Neural cell (in vitro differentiated cells): ENCODE results near the gene MVK. TPM values are rescaled to one million over a fixed set of nuclear protein-coding genes. Genes with fewer than 3 reads are reported as not detected.

Source experiments
- H2AFZ ChIP-seq: fragments of 200-600, 300-800 bp; sonication (generic), shearing (Covaris generic); 2 replicates; pipeline ENCODE4 v1.6.0; 2014; ENCODE audit warnings: low read depth, mild to moderate bottlenecking, antibody characterized with exemption, low read length, moderate library complexity
- H3F3A ChIP-seq: fragments of 200-600 bp; shearing (Covaris generic); 2 replicates; pipeline ENCODE4 v1.6.1; 2016; ENCODE audit warnings: mild to moderate bottlenecking, moderate library complexity, mixed read lengths, antibody characterized with exemption, low read length; ENCODE audit not compliant: insufficient read depth, poor library complexity, severe bottlenecking
- H3K27ac ChIP-seq: fragments of 200-600, 300-800 bp; sonication (generic), shearing (Covaris generic); 2 replicates; pipeline ENCODE4 v1.5.1; 2014; ENCODE audit warnings: mild to moderate bottlenecking, low read length, moderate library complexity
- H3K27me3 ChIP-seq: fragments of 300-800, 200-600 bp; sonication (generic), shearing (Covaris generic); 2 replicates; pipeline ENCODE4 v1.6.0; 2014; ENCODE audit warnings: mild to moderate bottlenecking, low read depth, low read length, moderate library complexity; ENCODE audit not compliant: insufficient read depth
- H3K36me3 ChIP-seq: fragments of 300-800, 200-600 bp; sonication (generic), shearing (Covaris generic); 2 replicates; pipeline ENCODE4 v1.5.1; 2014; ENCODE audit warnings: mild to moderate bottlenecking, antibody characterized with exemption, low read length, moderate library complexity; ENCODE audit not compliant: insufficient read depth
- H3K4me2 ChIP-seq: fragments of 300-800, 200-600 bp; sonication (generic), shearing (Covaris generic); 2 replicates; pipeline ENCODE4 v1.6.0; 2014; ENCODE audit warnings: mild to moderate bottlenecking, low read length
- H3K4me3 ChIP-seq: fragments of 300-800, 200-600 bp; sonication (generic), shearing (Covaris generic); 2 replicates; pipeline ENCODE4 v1.5.1; 2014; ENCODE audit warnings: mild to moderate bottlenecking, low read length, moderate library complexity
- H3K79me2 ChIP-seq: fragments of 200-600 bp; shearing (Covaris generic); replicated peaks from 2 replicates; pipeline ENCODE4 v1.6.0; 2014; ENCODE audit warnings: mild to moderate bottlenecking, low read length, moderate library complexity; ENCODE audit not compliant: insufficient read depth
- H3K9ac ChIP-seq: fragments of 300-800, 200-600 bp; sonication (generic), shearing (Covaris generic); 2 replicates; pipeline ENCODE4 v1.6.1; 2016; ENCODE audit warnings: mild to moderate bottlenecking, low read length, mixed read lengths
- H3K9me2 ChIP-seq: fragments of 200-600 bp; shearing (Covaris generic); 2 replicates; pipeline ENCODE4 v1.6.1; 2016; ENCODE audit warnings: mild to moderate bottlenecking, low read length, mixed read lengths; ENCODE audit not compliant: insufficient read depth
- H3K9me3 ChIP-seq: fragments of 200-600, 300-800 bp; sonication (generic), shearing (Covaris generic); 2 replicates; pipeline ENCODE4 v1.6.1; 2016; ENCODE audit warnings: mild to moderate bottlenecking, mixed run types, low read length, moderate library complexity, mixed read lengths
- H4K20me1 ChIP-seq: fragments of 200-600 bp; shearing (Covaris generic); 2 replicates; pipeline ENCODE4 v1.6.1; 2016; ENCODE audit warnings: mild to moderate bottlenecking, mixed run types; ENCODE audit not compliant: insufficient read depth
- CTCF ChIP-seq: fragments of 450-650 bp; IDR thresholded peaks from 2 replicates; pipeline ENCODE4 v1.5.1; 2014; ENCODE audit warnings: antibody characterized with exemption, mild to moderate bottlenecking, moderate library complexity; ENCODE audit not compliant: poor library complexity, severe bottlenecking
- EP300 ChIP-seq: fragments of 450-650 bp; conservative IDR thresholded peaks from 2 replicates; pipeline ENCODE4 v1.6.1; 2014; ENCODE audit warnings: antibody characterized with exemption, mild to moderate bottlenecking, moderate library complexity; ENCODE audit not compliant: poor library complexity, severe bottlenecking
- EZH2 ChIP-seq: fragments of 200-600, 300-800 bp; shearing (Covaris generic), sonication (generic); IDR thresholded peaks from 2 replicates; pipeline ENCODE4 v1.6.1; 2014; ENCODE audit warnings: antibody characterized with exemption, low read length, borderline replicate concordance, mild to moderate bottlenecking; ENCODE audit not compliant: insufficient read depth, poor library complexity, severe bottlenecking
- MXI1 ChIP-seq: fragments of 450-650 bp; conservative IDR thresholded peaks from 2 replicates; pipeline ENCODE4 v1.6.1; 2014; ENCODE audit warnings: antibody characterized with exemption, mild to moderate bottlenecking; ENCODE audit not compliant: poor library complexity, severe bottlenecking
- POLR2AphosphoS5 ChIP-seq: IDR thresholded peaks from 2 replicates; pipeline ENCODE4 v1.6.1; 2012
- RAD21 ChIP-seq: fragments of 450-650 bp; conservative IDR thresholded peaks from 2 replicates; pipeline ENCODE4 v1.6.1; 2014; ENCODE audit warnings: antibody characterized with exemption, mild to moderate bottlenecking, moderate library complexity
- REST ChIP-seq: IDR thresholded peaks from 2 replicates; pipeline ENCODE4 v1.6.1; 2012; ENCODE audit warnings: borderline replicate concordance
- SMC3 ChIP-seq: fragments of 450-650 bp; conservative IDR thresholded peaks from 2 replicates; pipeline ENCODE4 v1.6.1; 2014; ENCODE audit warnings: antibody characterized with exemption, mild to moderate bottlenecking, moderate library complexity; ENCODE audit not compliant: poor library complexity
- TAF1 ChIP-seq: IDR thresholded peaks from 2 replicates; pipeline ENCODE4 v1.6.1; 2012; ENCODE audit warnings: low read depth
- polyA plus RNA-seq: library from polyadenylated mRNA; depleted of rRNA; stranded (reverse); fragments of >200 nt; gene quantifications from 2 replicates; pipeline ENCODE4 v1.2.3, GENCODE V29; 2014

MVK gene
- polyA plus RNA-seq, 1 donor from 2014 or later: 45.7 TPM

GRCh38 chr12:109558374-109559199 is 15.0 kb upstream of the MVK start:
- Histone ChIP-seq H3K9me3 (no peaks in the 10 kb centered on the region), H3F3A (no peaks in the 10 kb centered on the region), H2AFZ (no peak overlapping the region), H3K9me2 (no peaks in the 10 kb centered on the region), H4K20me1 (no peaks in the 10 kb centered on the region), H3K27ac (no peak overlapping the region), H3K4me2 (no peak overlapping the region), H3K27me3 (no peaks in the 10 kb centered on the region), H3K36me3 (no peaks in the 10 kb centered on the region), H3K4me3 (no peak overlapping the region), H3K9ac (no peak overlapping the region), H3K79me2 (no peaks in the 10 kb centered on the region)
- no peak for TF ChIP-seq MXI1
- TF ChIP-seq RAD21: no peak
- no peak for TF ChIP-seq TAF1
- TF ChIP-seq EZH2: no peak
- TF ChIP-seq CTCF: no peak
- no peak for TF ChIP-seq SMC3
- TF ChIP-seq EP300: no peak
- no peak for TF ChIP-seq POLR2AphosphoS5
- no peak for TF ChIP-seq REST

- no peak for TF ChIP-seq SMC3
- no peak for TF ChIP-seq MXI1
- TF ChIP-seq POLR2AphosphoS5: no peak
- no peak for TF ChIP-seq TAF1
- no peak for TF ChIP-seq RAD21
- no peak for TF ChIP-seq CTCF
- no peak for TF ChIP-seq EP300
- TF ChIP-seq REST: no peak
- no peak for TF ChIP-seq EZH2
- Histone ChIP-seq H3K36me3 (no peaks in the 10 kb centered on the region), H3K9me3 (no peaks in the 10 kb centered on the region), H3F3A (no peaks in the 10 kb centered on the region), H3K9ac (no peak overlapping the region), H3K4me2 (no peak overlapping the region), H4K20me1 (no peaks in the 10 kb centered on the region), H3K27me3 (no peaks in the 10 kb centered on the region), H3K9me2 (no peaks in the 10 kb centered on the region), H2AFZ (no peak overlapping the region), H3K79me2 (no peaks in the 10 kb centered on the region), H3K4me3 (no peak overlapping the region), H3K27ac (no peak overlapping the region)
Observed at GRCh38 chr12:109559200-109559505, 14.4 kb upstream of the MVK start.
